KMS-11 (cell line): Measurements from ENCODE around the gene SLC36A4.

Source experiments
- H2AFZ ChIP-seq: fragments of 200-600 bp; sonication (generic); 2 replicates; pipeline ENCODE4 v1.6.1; 2016; ENCODE audit warnings: antibody characterized with exemption, mixed run types, low read depth
- H3K27ac ChIP-seq: fragments of 200-600 bp; sonication (generic); 2 replicates; pipeline ENCODE4 v1.6.1; 2016; ENCODE audit warnings: mild to moderate bottlenecking, mixed run types
- H3K27me3 ChIP-seq: fragments of 200-600 bp; sonication (generic); 2 replicates; pipeline ENCODE4 v1.6.1; 2017; ENCODE audit warnings: mild to moderate bottlenecking, low read depth, mixed run types, moderate library complexity; ENCODE audit not compliant: insufficient read depth
- H3K36me3 ChIP-seq: fragments of 200-600 bp; sonication (generic); 2 replicates; pipeline ENCODE4 v1.6.1; 2017; ENCODE audit warnings: mild to moderate bottlenecking, mixed run types; ENCODE audit not compliant: insufficient read depth
- H3K4me1 ChIP-seq: fragments of 200-600 bp; sonication (generic); 2 replicates; pipeline ENCODE4 v1.6.1; 2016; ENCODE audit warnings: mild to moderate bottlenecking, low read depth, mixed run types; ENCODE audit not compliant: poor library complexity, severe bottlenecking
- H3K4me2 ChIP-seq: fragments of 200-600 bp; sonication (generic); 2 replicates; pipeline ENCODE4 v1.7.0; 2016; ENCODE audit warnings: mild to moderate bottlenecking, mixed run types
- H3K4me3 ChIP-seq: fragments of 200-600 bp; sonication (generic); IDR thresholded peaks from 2 replicates; pipeline ENCODE4 v1.6.1; 2017; ENCODE audit warnings: low read depth, low read length, mixed read lengths; ENCODE audit not compliant: insufficient read depth
- H3K79me2 ChIP-seq: fragments of 200-600 bp; sonication (generic); 2 replicates; pipeline ENCODE4 v1.6.1; 2016; ENCODE audit warnings: low read depth, mixed run types; ENCODE audit not compliant: insufficient read depth
- H3K9ac ChIP-seq: fragments of 200-600 bp; sonication (generic); 2 replicates; pipeline ENCODE4 v1.6.1; 2016; ENCODE audit warnings: mild to moderate bottlenecking, mixed run types
- H4K20me1 ChIP-seq: fragments of 200-600 bp; sonication (generic); 2 replicates; pipeline ENCODE4 v1.6.1; 2016; ENCODE audit warnings: mild to moderate bottlenecking, mixed run types; ENCODE audit not compliant: insufficient read depth
- CTCF ChIP-seq: fragments of 200-600 bp; sonication (generic); conservative IDR thresholded peaks from 2 replicates; pipeline ENCODE4 v1.6.1; 2017; ENCODE audit warnings: low read depth, mild to moderate bottlenecking, antibody characterized with exemption, low read length, moderate library complexity, mixed read lengths

SLC36A4 gene

DNA sequence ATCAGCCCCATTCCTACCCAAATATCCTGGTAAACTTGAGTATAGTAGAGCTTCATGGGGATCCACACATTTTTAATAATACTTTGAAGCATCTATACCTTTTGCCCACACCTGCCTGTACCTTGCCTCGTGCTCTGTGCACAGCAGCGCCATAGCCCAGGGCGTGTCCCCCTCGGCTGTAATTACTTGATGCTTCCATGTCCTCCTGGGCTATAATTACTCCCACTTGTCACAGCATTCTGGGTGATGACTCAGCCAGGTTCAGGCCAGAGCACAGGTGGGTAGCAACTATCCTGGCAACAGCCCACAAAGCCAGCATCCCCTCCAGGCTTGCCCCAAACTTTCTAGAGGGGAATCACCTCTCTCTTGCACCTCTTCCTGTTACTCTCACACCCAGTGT, 23.7 kb upstream of the SLC36A4 start:
- no peak overlapping the region for H3K27ac ChIP-seq
- H3K4me1 ChIP-seq, result no peaks in the 10 kb centered on the region
- H3K36me3 ChIP-seq, result no peaks in the 10 kb centered on the region
- no peak for TF ChIP-seq CTCF
- H3K9ac ChIP-seq, result no peak overlapping the region
- no peaks in the 10 kb centered on the region for H3K79me2 ChIP-seq
- H3K4me3 ChIP-seq, result no peak overlapping the region
- no peak overlapping the region for H3K4me2 ChIP-seq
- no peaks in the 10 kb centered on the region for H3K27me3 ChIP-seq
- no peak overlapping the region for H2AFZ ChIP-seq
- H4K20me1 ChIP-seq, result no peaks in the 10 kb centered on the region

DNA sequence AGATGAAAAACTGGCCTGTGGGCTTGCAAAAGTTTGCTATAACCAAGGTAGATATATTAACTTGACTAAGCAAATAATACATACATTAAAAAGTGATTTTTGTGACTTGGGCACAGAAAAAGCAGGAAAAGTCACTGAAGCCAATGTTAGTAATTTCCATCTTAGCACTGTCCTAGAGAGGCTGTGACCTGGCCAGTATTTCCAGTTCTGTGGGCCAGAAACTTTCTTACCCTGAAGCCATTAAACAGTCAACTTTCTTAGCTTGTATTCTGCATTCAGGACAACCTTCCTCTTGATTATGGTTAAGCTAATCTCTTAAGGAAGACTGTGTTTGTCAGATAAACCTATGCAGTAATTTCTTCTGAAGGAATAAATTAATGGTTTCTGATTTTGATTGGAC, 22.3 kb upstream of the SLC36A4 start:
- Histone ChIP-seq H3K4me1 (no peaks in the 10 kb centered on the region), H3K36me3 (no peaks in the 10 kb centered on the region), H3K4me2 (no peak overlapping the region), H3K27me3 (no peaks in the 10 kb centered on the region), H3K79me2 (no peaks in the 10 kb centered on the region), H3K27ac (no peak overlapping the region), H2AFZ (no peak overlapping the region), H3K4me3 (no peak overlapping the region), H4K20me1 (no peaks in the 10 kb centered on the region), H3K9ac (no peak overlapping the region)
- TF ChIP-seq CTCF, result no peak

GRCh38 chr11:93219440-93219839, 21.6 kb upstream of the SLC36A4 start:
- Histone ChIP-seq H3K27ac (no peak overlapping the region), H3K79me2 (no peaks in the 10 kb centered on the region), H3K27me3 (no peaks in the 10 kb centered on the region), H3K4me2 (no peak overlapping the region), H4K20me1 (no peaks in the 10 kb centered on the region), H3K9ac (no peak overlapping the region), H3K4me3 (no peak overlapping the region), H3K36me3 (no peaks in the 10 kb centered on the region), H2AFZ (no peak overlapping the region), H3K4me1 (no peaks in the 10 kb centered on the region)
- TF ChIP-seq CTCF, result no peak

GRCh38 chr11:93216511-93217101, 18.8 kb upstream of the SLC36A4 start:
- Histone ChIP-seq H3K9ac (no peak overlapping the region), H2AFZ (no peak overlapping the region), H3K27me3 (no peaks in the 10 kb centered on the region), H3K36me3 (no peaks in the 10 kb centered on the region), H4K20me1 (no peaks in the 10 kb centered on the region), H3K4me1 (no peaks in the 10 kb centered on the region), H3K79me2 (no peaks in the 10 kb centered on the region), H3K4me3 (no peak overlapping the region), H3K4me2 (no peak overlapping the region), H3K27ac (no peak overlapping the region)
- TF ChIP-seq CTCF, result no peak
